Ramos (cell line): ENCODE measurements around the gene GNL1.
"Not testable (repeated sequence)": the region's sequence is repeated elsewhere in the genome, so short reads cannot be mapped to it uniquely, and the experiment has no call there.

Experiments used
- in situ Hi-C: fragments of 300-500 bp; cut with MboI; formaldehyde crosslinking; loops from one replicate; pipeline ENCODE4 v1.14.3; 2022; ENCODE audit warnings: low sequenced_read_pairs; ENCODE audit not compliant: unreplicated experiment

GNL1 gene

GRCh38 chr6:30533460-30534294 is 22.6 kb downstream of the GNL1 start:
- in situ Hi-C loops, result loop anchor here (10.0 kb wide), 1 partner anchor 551 kb away; no protein-coding TSS in a partner anchor

- in situ Hi-C loops, result loop anchor here (10.0 kb wide), 1 partner anchor 555 kb away; no protein-coding TSS in a partner anchor
These were observed 26.3 kb downstream of the GNL1 start for GRCh38 chr6:30530014-30530413.

- in situ Hi-C loops, result not testable (repeated sequence)
These were observed 26.9 kb downstream of the GNL1 start for GRCh38 chr6:30529349-30529875.

GRCh38 chr6:30526444-30526843 is 29.8 kb downstream of the GNL1 start:
- in situ Hi-C loops, result not testable (repeated sequence)

- in situ Hi-C loops, result not testable (repeated sequence)
These were observed 34.3 kb downstream of the GNL1 start for GRCh38 chr6:30521952-30522351.

GRCh38 chr6:30521082-30521481 is 35.2 kb downstream of the GNL1 start:
- in situ Hi-C loops, result not testable (repeated sequence)

GRCh38 chr6:30520522-30520921 is 35.8 kb downstream of the GNL1 start:
- in situ Hi-C loops, result no loop called here

- in situ Hi-C loops, result not testable (repeated sequence)
These were observed 37.7 kb downstream of the GNL1 start for GRCh38 chr6:30518505-30519145.

GRCh38 chr6:30517767-30518504 is 38.4 kb downstream of the GNL1 start:
- in situ Hi-C loops, result not testable (repeated sequence)

- in situ Hi-C loops, result not testable (repeated sequence)
These were observed 39.6 kb downstream of the GNL1 start for GRCh38 chr6:30516754-30517076.

- in situ Hi-C loops, result no loop called here
These were observed 40.1 kb downstream of the GNL1 start for GRCh38 chr6:30515944-30516753.

GRCh38 chr6:30515106-30515505 is 41.2 kb downstream of the GNL1 start:
- in situ Hi-C loops, result no loop called here

GRCh38 chr6:30513451-30513850 is 42.8 kb downstream of the GNL1 start:
- in situ Hi-C loops, result no loop called here

- in situ Hi-C loops, result no loop called here
These were observed 45.1 kb downstream of the GNL1 start for GRCh38 chr6:30511169-30511546.

GRCh38 chr6:30510419-30511168 is 45.7 kb downstream of the GNL1 start:
- in situ Hi-C loops, result no loop called here

- in situ Hi-C loops, result no loop called here
These were observed 47.2 kb downstream of the GNL1 start for GRCh38 chr6:30508890-30509736.

- in situ Hi-C loops, result no loop called here
These were observed 48.2 kb downstream of the GNL1 start for GRCh38 chr6:30507849-30508827.
